ENCODE measurements around the gene ANAPC5. TPM values are rescaled to one million over a fixed set of nuclear protein-coding genes. Genes with fewer than 3 reads are reported as not detected.

ANAPC5 gene
- total RNA-seq, 3 donors from 2014 or later (not counting 1 experiment from before 2014, with no cell fraction given) = 134 to 171 (median 163) TPM

GRCh38 chr12:121274036-121274763 is 78.0 kb downstream of the ANAPC5 start:
- Histone ChIP-seq H3K9me3 (ENCODE audit: control insufficient read depth, insufficient read depth, low read length) (no peaks in the 10 kb centered on the region), H3K27me3 (ENCODE audit: control insufficient read depth, insufficient read depth, low read length) (no peaks in the 10 kb centered on the region), H3K4me3 (ENCODE audit: low read length) (no peak overlapping the region), H3K4me1 (ENCODE audit: control insufficient read depth, insufficient read depth, low read length) (no peaks in the 10 kb centered on the region), H3K27ac (ENCODE audit: low read length) (no peak overlapping the region), H3K36me3 (ENCODE audit: control insufficient read depth, insufficient read depth, low read length) (peaks cover 12% of the 10 kb centered on the region)
- DNase-seq = no peak
- H3K9me3 Mint-ChIP-seq = no peaks in the 10 kb centered on the region
- no peaks in the 10 kb centered on the region for H3K27me3 Mint-ChIP-seq (ENCODE audit: low read depth in 2 of 2)
- intact Hi-C loops (cut with micrococcal nuclease) = no loop called here
- no peak for ATAC-seq
- TF ChIP-seq CTCF (IDR thresholded peaks at IDR 0.05) = no peak
- H3K36me3 Mint-ChIP-seq = no peaks in the 10 kb centered on the region
- H3K27ac Mint-ChIP-seq = no peak overlapping the region
- H3K4me3 Mint-ChIP-seq = no peak overlapping the region
- H3K4me1 Mint-ChIP-seq = no peaks in the 10 kb centered on the region
- 97% methylated on average over 35 of the region's 35 CpGs for WGBS (ENCODE audit: insufficient coverage)

- H3K4me1 Mint-ChIP-seq = no peaks in the 10 kb centered on the region
- intact Hi-C loops (cut with micrococcal nuclease) = no loop called here
- no peak for TF ChIP-seq CTCF (IDR thresholded peaks at IDR 0.05)
- no peak overlapping the region for H3K27ac Mint-ChIP-seq
- DNase-seq (no peak), ATAC-seq (no peak)
- Histone ChIP-seq H3K4me1 (ENCODE audit: control insufficient read depth, insufficient read depth, low read length) (no peaks in the 10 kb centered on the region), H3K4me3 (ENCODE audit: low read length) (no peak overlapping the region), H3K36me3 (ENCODE audit: control insufficient read depth, insufficient read depth, low read length) (peaks cover 15% of the 10 kb centered on the region), H3K27ac (ENCODE audit: low read length) (no peak overlapping the region), H3K27me3 (ENCODE audit: control insufficient read depth, insufficient read depth, low read length) (no peaks in the 10 kb centered on the region), H3K9me3 (ENCODE audit: control insufficient read depth, insufficient read depth, low read length) (no peaks in the 10 kb centered on the region)
- no peaks in the 10 kb centered on the region for H3K27me3 Mint-ChIP-seq (ENCODE audit: low read depth in 2 of 2)
- H3K9me3 Mint-ChIP-seq = no peaks in the 10 kb centered on the region
- H3K4me3 Mint-ChIP-seq = no peak overlapping the region
- no peaks in the 10 kb centered on the region for H3K36me3 Mint-ChIP-seq
- 98% methylated on average over 14 of the region's 14 CpGs for WGBS (ENCODE audit: insufficient coverage)
These were observed 78.8 kb downstream of the ANAPC5 start for GRCh38 chr12:121273364-121273896.

- H3K4me3 ChIP-seq (ENCODE audit: low read length) = no peak overlapping the region
- no peaks in the 10 kb centered on the region for H3K27me3 ChIP-seq (ENCODE audit: control insufficient read depth, insufficient read depth, low read length)
- no peaks in the 10 kb centered on the region for H3K36me3 Mint-ChIP-seq
- intact Hi-C loops (cut with micrococcal nuclease) = no loop called here
- no CpG with 5 or more reads among the region's 1 CpG for WGBS (ENCODE audit: insufficient coverage)
- DNase-seq (no peak), ATAC-seq (no peak)
- no peak for TF ChIP-seq CTCF (IDR thresholded peaks at IDR 0.05)
- H3K4me3 Mint-ChIP-seq = no peak overlapping the region
- no peaks in the 10 kb centered on the region for H3K9me3 ChIP-seq (ENCODE audit: control insufficient read depth, insufficient read depth, low read length)
- no peak overlapping the region for H3K27ac Mint-ChIP-seq
- no peaks in the 10 kb centered on the region for H3K9me3 Mint-ChIP-seq
- H3K27ac ChIP-seq (ENCODE audit: low read length) = no peak overlapping the region
- no peaks in the 10 kb centered on the region for H3K27me3 Mint-ChIP-seq (ENCODE audit: low read depth in 2 of 2)
- H3K4me1 Mint-ChIP-seq = no peaks in the 10 kb centered on the region
- H3K36me3 ChIP-seq (ENCODE audit: control insufficient read depth, insufficient read depth, low read length) = peaks cover 22% of the 10 kb centered on the region
- H3K4me1 ChIP-seq (ENCODE audit: control insufficient read depth, insufficient read depth, low read length) = no peaks in the 10 kb centered on the region
These were observed 84.4 kb downstream of the ANAPC5 start for GRCh38 chr12:121267822-121268221.

Measured in natural killer cell (primary cell).